ENCODE results near the gene ALX4.
A peak's percentile ranks its signal among the peaks of the same experiment; 100 is the strongest.

Gene ALX4

GRCh38 chr11:44236296-44236695 is 73.6 kb downstream of the ALX4 start:
- TF ChIP-seq CTCF (conservative IDR thresholded peaks at IDR 0.05; ENCODE audit: low read depth), result no peak
- CTCF ChIA-PET, result interaction anchor here (0.6 kb wide), 1 partner anchor 36 kb away, joined by 4 read pairs; no protein-coding TSS in a partner anchor
- POLR2A ChIA-PET (ENCODE audit: low non-redundant PET), result no interaction called here
- H3K27ac ChIP-seq, result no peak overlapping the region
- no peak for DNase-seq (ENCODE audit: low spot score)

- no peak for TF ChIP-seq CTCF (conservative IDR thresholded peaks at IDR 0.05; ENCODE audit: low read depth)
- no peak for DNase-seq (ENCODE audit: low spot score)
- ChIA-PET POLR2A (ENCODE audit: low non-redundant PET) (no interaction called here), CTCF (no interaction called here)
- no peak overlapping the region for H3K27ac ChIP-seq
Observed at GRCh38 chr11:44235765-44236201, 74.2 kb downstream of the ALX4 start.

GRCh38 chr11:44229624-44230023 is 80.3 kb downstream of the ALX4 start:
- ChIA-PET POLR2A (ENCODE audit: low non-redundant PET) (no interaction called here), CTCF (no interaction called here)
- no peak for TF ChIP-seq CTCF (conservative IDR thresholded peaks at IDR 0.05; ENCODE audit: low read depth)
- no peak overlapping the region for H3K27ac ChIP-seq
- peak; percentile 4 for DNase-seq (ENCODE audit: low spot score)

GRCh38 chr11:44229098-44229497 is 80.8 kb downstream of the ALX4 start:
- no peak for TF ChIP-seq CTCF (conservative IDR thresholded peaks at IDR 0.05; ENCODE audit: low read depth)
- ChIA-PET POLR2A (ENCODE audit: low non-redundant PET) (no interaction called here), CTCF (no interaction called here)
- H3K27ac ChIP-seq, result no peak overlapping the region
- no peak for DNase-seq (ENCODE audit: low spot score)

GRCh38 chr11:44228379-44228778 is 81.6 kb downstream of the ALX4 start:
- CTCF ChIA-PET, result no interaction called here
- TF ChIP-seq CTCF (conservative IDR thresholded peaks at IDR 0.05; ENCODE audit: low read depth), result no peak
- no peak overlapping the region for H3K27ac ChIP-seq
- no peak for DNase-seq (ENCODE audit: low spot score)
- POLR2A ChIA-PET (ENCODE audit: low non-redundant PET), result no interaction called here

GRCh38 chr11:44226945-44227344 is 83.0 kb downstream of the ALX4 start:
- ChIA-PET CTCF (no interaction called here), POLR2A (ENCODE audit: low non-redundant PET) (no interaction called here)
- no peak overlapping the region for H3K27ac ChIP-seq
- TF ChIP-seq CTCF (conservative IDR thresholded peaks at IDR 0.05; ENCODE audit: low read depth), result no peak
- DNase-seq (ENCODE audit: low spot score), result no peak

GRCh38 chr11:44226490-44226889 is 83.4 kb downstream of the ALX4 start:
- ChIA-PET CTCF (no interaction called here), POLR2A (ENCODE audit: low non-redundant PET) (no interaction called here)
- TF ChIP-seq CTCF (conservative IDR thresholded peaks at IDR 0.05; ENCODE audit: low read depth), result no peak
- H3K27ac ChIP-seq, result no peak overlapping the region
- DNase-seq (ENCODE audit: low spot score), result no peak

Measured in RWPE1 (cell line).